Endodermal cell (in vitro differentiated cells): Measurements from ENCODE around the gene CCDC70. TPM values are rescaled to one million over a fixed set of nuclear protein-coding genes. Genes with fewer than 3 reads are reported as not detected.
A peak's percentile ranks its signal among the peaks of the same experiment; 100 is the strongest.

ENCODE experiments used
- DNase-seq: peaks from one replicate; pipeline ENCODE4 v3.0.0-alpha.2; 2017
- H3K27ac ChIP-seq: 2 replicates; pipeline ENCODE4 v1.5.1; 2013; ENCODE audit warnings: mild to moderate bottlenecking, low read depth, low read length, moderate library complexity
- H3K27me3 ChIP-seq: 2 replicates; pipeline ENCODE4 v1.6.1; 2013; ENCODE audit warnings: mild to moderate bottlenecking, low read length, moderate library complexity; ENCODE audit not compliant: insufficient read depth, control insufficient read depth, poor library complexity, severe bottlenecking
- H3K36me3 ChIP-seq: 2 replicates; pipeline ENCODE4 v1.7.0; 2013; ENCODE audit warnings: mild to moderate bottlenecking, low read length, moderate library complexity; ENCODE audit not compliant: control insufficient read depth, insufficient read depth
- H3K4me1 ChIP-seq: one replicate; pipeline ENCODE4 v1.7.0; 2013; ENCODE audit warnings: low read length; ENCODE audit not compliant: control insufficient read depth, insufficient read depth
- H3K4me3 ChIP-seq: 2 replicates; pipeline ENCODE4 v1.5.1; 2013; ENCODE audit warnings: mild to moderate bottlenecking, low read length, moderate library complexity
- H3K9ac ChIP-seq: 2 replicates; pipeline ENCODE4 v1.6.1; 2013; ENCODE audit warnings: mild to moderate bottlenecking, low read length, moderate library complexity; ENCODE audit not compliant: poor library complexity, severe bottlenecking; ENCODE audit errors: extremely low read depth
- H3K9me3 ChIP-seq: 2 replicates; pipeline ENCODE4 v1.6.1; 2013; ENCODE audit warnings: mild to moderate bottlenecking, low read length, moderate library complexity; ENCODE audit not compliant: control insufficient read depth
- H3K27ac Mint-ChIP-seq: 2 replicates; pipeline ENCODE4 v1.8.0; 2020; ENCODE audit warnings: mixed read lengths
- H3K27me3 Mint-ChIP-seq: 2 replicates; pipeline ENCODE4 v1.8.0; 2021; ENCODE audit warnings: mild to moderate bottlenecking, mixed read lengths; ENCODE audit not compliant: insufficient read depth
- H3K36me3 Mint-ChIP-seq: 2 replicates; pipeline ENCODE4 v1.8.0; 2020; ENCODE audit warnings: low read depth, mixed read lengths
- H3K4me1 Mint-ChIP-seq: 2 replicates; pipeline ENCODE4 v1.8.0; 2020; ENCODE audit warnings: mixed read lengths
- H3K4me3 Mint-ChIP-seq: 2 replicates; pipeline ENCODE4 v1.8.0; 2020; ENCODE audit warnings: mild to moderate bottlenecking, moderate library complexity, mixed read lengths
- H3K9me3 Mint-ChIP-seq: 2 replicates; pipeline ENCODE4 v1.8.0; 2020; ENCODE audit warnings: mild to moderate bottlenecking, mixed read lengths
- WGBS, 2 experiments: methylation state at CpG; one replicate each; pipeline versions ENCODE4 v1.1.5 to v1.1.7; 2013; ENCODE audit warnings: missing lambda C conversion rate in 2 of 2, mixed read lengths in 1 of 2; ENCODE audit not compliant: insufficient coverage in 1 of 2, insufficient read length in 1 of 2; 5-methylcytosine and 5-hydroxymethylcytosine counted together
- total RNA-seq, 2 donors: library from RNA; stranded (reverse); fragmentation: NEBNext Ultra II Directional in 1 of 2; extraction: Animal tissue kit (Norgen Biotek cat#: 25700) in 1 of 2; gene quantifications; 2 replicates in 1 of 2; 3 replicates in 1 of 2; pipeline ENCODE4 v1.2.1, GENCODE V29; 2021
- TF ChIP-seq, protein P1 (sequence below): fragments of 200-600 bp; sonication (generic); conservative IDR thresholded peaks from 2 replicates; pipeline ENCODE4 v1.5.0; 2021; ENCODE audit warnings: antibody characterized with exemption, mild to moderate bottlenecking

The CCDC70 gene
- total RNA-seq, 2 donors from 2014 or later, result not detected

DNA sequence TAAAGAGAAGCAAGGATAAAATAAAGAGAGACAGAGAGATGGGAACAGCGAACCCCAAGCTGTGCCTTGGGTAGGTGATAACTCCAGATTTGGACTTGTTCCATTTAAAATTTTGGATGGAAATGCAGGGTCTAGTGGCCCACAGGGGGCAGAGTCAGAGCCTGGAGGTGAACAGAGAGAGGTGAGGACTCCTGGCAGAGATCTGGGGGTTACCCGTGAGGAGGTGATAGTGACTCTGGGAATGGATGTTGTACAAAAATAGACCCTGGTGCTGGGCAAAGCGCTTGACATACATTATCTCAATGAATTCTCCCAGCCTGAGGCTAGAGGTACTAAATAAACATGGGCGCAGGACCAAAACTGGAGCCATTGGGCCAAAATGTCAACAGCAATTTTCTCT lies 43.5 kb upstream of the CCDC70 start:
- TF ChIP-seq, protein P1, sequence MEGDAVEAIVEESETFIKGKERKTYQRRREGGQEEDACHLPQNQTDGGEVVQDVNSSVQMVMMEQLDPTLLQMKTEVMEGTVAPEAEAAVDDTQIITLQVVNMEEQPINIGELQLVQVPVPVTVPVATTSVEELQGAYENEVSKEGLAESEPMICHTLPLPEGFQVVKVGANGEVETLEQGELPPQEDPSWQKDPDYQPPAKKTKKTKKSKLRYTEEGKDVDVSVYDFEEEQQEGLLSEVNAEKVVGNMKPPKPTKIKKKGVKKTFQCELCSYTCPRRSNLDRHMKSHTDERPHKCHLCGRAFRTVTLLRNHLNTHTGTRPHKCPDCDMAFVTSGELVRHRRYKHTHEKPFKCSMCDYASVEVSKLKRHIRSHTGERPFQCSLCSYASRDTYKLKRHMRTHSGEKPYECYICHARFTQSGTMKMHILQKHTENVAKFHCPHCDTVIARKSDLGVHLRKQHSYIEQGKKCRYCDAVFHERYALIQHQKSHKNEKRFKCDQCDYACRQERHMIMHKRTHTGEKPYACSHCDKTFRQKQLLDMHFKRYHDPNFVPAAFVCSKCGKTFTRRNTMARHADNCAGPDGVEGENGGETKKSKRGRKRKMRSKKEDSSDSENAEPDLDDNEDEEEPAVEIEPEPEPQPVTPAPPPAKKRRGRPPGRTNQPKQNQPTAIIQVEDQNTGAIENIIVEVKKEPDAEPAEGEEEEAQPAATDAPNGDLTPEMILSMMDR, result peak; percentile 52
- Histone ChIP-seq H3K4me3 (no peak overlapping the region), H3K27ac (no peak overlapping the region), H3K36me3 (no peaks in the 10 kb centered on the region), H3K9ac (no peak overlapping the region), H3K4me1 (no peaks in the 10 kb centered on the region), H3K9me3 (no peaks in the 10 kb centered on the region), H3K27me3 (no peaks in the 10 kb centered on the region)
- Mint-ChIP-seq H3K4me1 (peaks cover 27% of the 10 kb centered on the region), H3K9me3 (no peaks in the 10 kb centered on the region), H3K27me3 (peaks cover 3% of the 10 kb centered on the region), H3K4me3 (no peak overlapping the region), H3K27ac (no peak overlapping the region), H3K36me3 (no peaks in the 10 kb centered on the region)
- 90 to 100% methylated on average over 3 to 4 of the region's 4 CpGs for WGBS, 2 experiments
- DNase-seq, result no peak

DNA sequence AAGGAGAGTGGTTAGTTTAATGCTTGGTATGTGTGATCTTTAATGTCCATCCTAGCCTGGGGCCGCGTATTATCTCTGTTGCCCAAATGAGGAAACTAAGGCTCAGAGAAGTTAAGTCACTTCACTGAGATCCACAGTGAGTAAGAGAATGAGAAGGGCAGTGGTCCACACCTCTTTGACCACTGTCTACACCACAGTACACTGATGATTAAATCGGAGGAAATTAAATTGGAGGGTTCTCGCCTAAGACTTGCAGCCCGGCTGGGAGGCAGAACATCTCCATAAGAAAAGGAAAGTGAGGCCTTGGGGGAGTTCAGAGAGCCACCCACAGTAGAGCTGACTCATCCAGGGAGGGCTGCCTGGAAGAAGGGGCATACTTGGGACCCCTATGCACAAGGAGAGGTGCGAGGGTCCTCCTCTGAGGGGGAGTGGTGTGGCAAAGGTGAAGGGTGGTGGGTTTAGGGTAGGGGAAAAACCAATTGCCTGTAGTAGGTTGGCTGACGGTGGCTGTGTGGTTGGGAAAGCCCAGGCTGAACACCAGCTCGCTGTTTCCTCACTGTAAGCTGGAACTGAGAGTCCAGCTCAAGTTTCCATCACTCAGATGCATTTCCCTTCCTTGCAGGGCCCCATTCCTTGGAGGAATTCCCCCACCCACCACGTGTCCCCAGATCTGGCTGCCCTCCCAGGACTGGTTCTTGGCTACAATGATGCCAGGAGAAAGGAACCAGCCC lies 42.8 kb upstream of the CCDC70 start:
- Histone ChIP-seq H3K9ac (no peak overlapping the region), H3K27me3 (no peaks in the 10 kb centered on the region), H3K4me1 (no peaks in the 10 kb centered on the region), H3K4me3 (no peak overlapping the region), H3K36me3 (no peaks in the 10 kb centered on the region), H3K27ac (no peak overlapping the region), H3K9me3 (no peaks in the 10 kb centered on the region)
- Mint-ChIP-seq H3K9me3 (no peaks in the 10 kb centered on the region), H3K27me3 (no peaks in the 10 kb centered on the region), H3K27ac (no peak overlapping the region), H3K4me3 (no peak overlapping the region), H3K4me1 (peaks cover 27% of the 10 kb centered on the region), H3K36me3 (no peaks in the 10 kb centered on the region)
- DNase-seq, result no peak
- TF ChIP-seq, protein P1, result no peak
- WGBS, 2 experiments, result 61 to 82% methylated on average over 3 to 9 of the region's 9 CpGs

DNA sequence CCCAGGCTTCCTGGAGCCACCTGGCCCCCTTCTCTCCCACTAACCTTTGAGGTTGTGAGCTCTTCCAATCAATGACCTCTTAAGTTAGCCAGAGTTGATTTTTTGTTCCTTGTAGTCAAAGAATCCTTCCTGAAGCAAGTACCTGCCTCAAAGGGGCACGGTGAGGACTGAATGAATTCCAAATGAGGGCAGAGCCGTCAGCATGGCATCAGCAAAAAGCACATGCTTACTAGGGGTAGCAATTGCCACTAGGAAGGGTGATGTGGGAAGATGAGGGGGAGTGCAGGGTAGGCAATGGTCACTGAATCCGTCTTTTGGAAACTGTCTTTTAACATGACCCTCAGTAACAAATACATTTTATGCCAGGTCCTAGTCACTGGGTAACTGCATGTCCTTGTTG lies 42.2 kb upstream of the CCDC70 start:
- peaks cover 27% of the 10 kb centered on the region for H3K4me1 Mint-ChIP-seq
- no peak overlapping the region for H3K27ac Mint-ChIP-seq

More for the DNA sequence above, 42.2 kb upstream of the CCDC70 start:
- no peaks in the 10 kb centered on the region for H3K27me3 Mint-ChIP-seq
- DNase-seq, result no peak
- H3K4me1 ChIP-seq, result no peaks in the 10 kb centered on the region
- H3K4me3 ChIP-seq, result no peak overlapping the region
- H3K9me3 ChIP-seq, result no peaks in the 10 kb centered on the region
- no peaks in the 10 kb centered on the region for H3K36me3 Mint-ChIP-seq
- no peak overlapping the region for H3K9ac ChIP-seq
- no peaks in the 10 kb centered on the region for H3K9me3 Mint-ChIP-seq
- TF ChIP-seq, protein P1, result no peak
- 83 to 87% methylated on average over 2 of the region's 3 CpGs for WGBS, 2 experiments
- no peak overlapping the region for H3K4me3 Mint-ChIP-seq
- no peaks in the 10 kb centered on the region for H3K27me3 ChIP-seq
- no peak overlapping the region for H3K27ac ChIP-seq
- H3K36me3 ChIP-seq, result no peaks in the 10 kb centered on the region
